GM12872 (cell line): ENCODE measurements around the gene AXIN2.

ENCODE experiments used
- TF ChIP-seq, protein P1 (sequence below): IDR thresholded peaks from 3 replicates; pipeline ENCODE4 v1.5.1; 2011; ENCODE audit warnings: low read depth, mild to moderate bottlenecking, low read length, moderate library complexity; ENCODE audit not compliant: insufficient read depth

The AXIN2 gene

DNA sequence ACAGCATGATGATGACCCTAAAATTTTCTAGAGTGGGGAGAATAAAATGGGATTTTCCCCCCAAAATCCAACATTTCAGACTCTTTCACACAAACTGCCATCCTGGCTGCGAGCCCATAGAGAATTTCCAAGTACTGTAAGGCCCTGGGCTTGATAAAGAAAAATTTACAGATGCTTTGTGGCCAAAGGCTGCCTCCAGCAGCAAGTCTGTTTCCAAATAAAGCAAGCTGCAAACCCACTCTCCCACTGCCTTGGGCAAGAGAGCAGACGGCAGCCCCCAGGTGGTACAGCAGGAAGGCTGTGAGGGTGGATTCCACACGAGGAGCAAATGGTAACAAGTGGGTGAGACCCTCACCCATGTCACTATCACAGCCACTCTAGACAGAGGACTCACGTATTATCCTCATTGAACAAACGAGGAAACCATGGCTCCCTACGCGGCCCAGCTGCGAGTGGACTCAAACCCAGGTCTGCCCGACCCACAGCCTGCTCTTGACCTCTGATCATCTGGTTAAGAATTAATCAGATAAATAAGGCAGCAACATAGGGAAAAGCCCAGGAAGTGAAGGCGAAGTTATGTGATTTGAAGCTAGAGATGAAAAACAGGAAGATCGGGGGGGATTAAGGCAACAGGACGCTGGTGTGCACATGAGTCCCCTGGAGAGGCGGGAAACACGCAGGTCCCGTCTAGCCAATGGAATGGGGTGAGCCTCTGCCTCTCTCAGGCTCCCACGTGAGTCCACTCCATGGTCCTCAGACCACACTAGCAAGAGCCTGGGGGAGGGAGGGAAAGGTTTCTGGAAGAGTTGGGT lies 37.4 kb downstream of the AXIN2 start:
- TF ChIP-seq, protein P1, sequence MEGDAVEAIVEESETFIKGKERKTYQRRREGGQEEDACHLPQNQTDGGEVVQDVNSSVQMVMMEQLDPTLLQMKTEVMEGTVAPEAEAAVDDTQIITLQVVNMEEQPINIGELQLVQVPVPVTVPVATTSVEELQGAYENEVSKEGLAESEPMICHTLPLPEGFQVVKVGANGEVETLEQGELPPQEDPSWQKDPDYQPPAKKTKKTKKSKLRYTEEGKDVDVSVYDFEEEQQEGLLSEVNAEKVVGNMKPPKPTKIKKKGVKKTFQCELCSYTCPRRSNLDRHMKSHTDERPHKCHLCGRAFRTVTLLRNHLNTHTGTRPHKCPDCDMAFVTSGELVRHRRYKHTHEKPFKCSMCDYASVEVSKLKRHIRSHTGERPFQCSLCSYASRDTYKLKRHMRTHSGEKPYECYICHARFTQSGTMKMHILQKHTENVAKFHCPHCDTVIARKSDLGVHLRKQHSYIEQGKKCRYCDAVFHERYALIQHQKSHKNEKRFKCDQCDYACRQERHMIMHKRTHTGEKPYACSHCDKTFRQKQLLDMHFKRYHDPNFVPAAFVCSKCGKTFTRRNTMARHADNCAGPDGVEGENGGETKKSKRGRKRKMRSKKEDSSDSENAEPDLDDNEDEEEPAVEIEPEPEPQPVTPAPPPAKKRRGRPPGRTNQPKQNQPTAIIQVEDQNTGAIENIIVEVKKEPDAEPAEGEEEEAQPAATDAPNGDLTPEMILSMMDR, result no peak

GRCh38 chr17:65523411-65523810 lies 38.0 kb downstream of the AXIN2 start:
- TF ChIP-seq, protein P1, result no peak

DNA sequence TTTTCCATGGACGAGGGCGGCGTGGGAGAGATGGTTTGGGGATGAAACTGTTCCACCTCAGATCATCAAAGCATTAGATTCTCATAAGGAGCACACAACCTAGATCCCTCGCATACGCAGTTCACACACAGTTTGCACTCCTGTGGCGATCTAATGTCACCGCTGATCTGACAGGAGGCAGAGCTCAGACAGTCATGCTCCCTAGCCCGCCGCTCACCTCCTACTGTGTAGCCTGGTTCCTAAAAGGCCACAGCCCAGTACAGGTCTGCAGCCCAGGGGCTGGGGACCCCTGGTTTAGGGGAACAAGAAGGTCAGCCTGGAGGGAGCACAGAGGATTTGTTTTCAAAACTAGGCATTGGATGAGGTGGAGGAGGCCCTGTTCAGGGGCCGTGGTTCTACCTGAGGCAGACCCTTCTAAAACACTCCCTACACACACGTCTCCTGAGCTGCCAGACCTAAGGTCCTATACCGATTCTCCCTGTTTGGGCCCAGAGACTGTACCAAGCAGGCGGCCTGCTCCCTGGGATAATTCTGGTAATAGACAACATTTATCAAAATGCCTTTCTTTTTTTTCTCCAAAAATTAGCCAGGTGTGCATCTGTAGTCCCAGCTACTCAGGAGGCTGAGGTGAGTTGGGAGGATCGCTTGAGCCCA lies 38.6 kb downstream of the AXIN2 start:
- TF ChIP-seq, protein P1, result no peak

DNA sequence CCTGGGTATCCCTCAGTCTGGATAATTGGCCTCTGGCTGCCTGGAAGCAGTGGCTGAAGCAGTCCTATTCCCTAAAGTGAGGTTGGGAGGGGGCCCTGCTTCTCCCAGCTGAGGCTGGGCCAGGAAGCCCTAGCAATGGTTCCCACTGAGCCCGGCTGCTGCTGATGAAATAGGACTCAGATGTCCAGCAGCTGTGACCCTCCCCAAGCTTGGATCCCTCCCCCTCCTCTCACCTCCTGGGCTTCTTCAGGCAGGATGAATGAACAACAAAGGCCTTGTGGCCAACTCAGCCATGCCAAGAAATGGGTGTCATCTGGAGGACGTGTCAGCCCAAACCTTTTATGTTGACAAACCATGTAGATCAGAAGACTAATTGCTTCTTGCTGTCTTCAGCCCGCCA lies 42.0 kb downstream of the AXIN2 start:
- TF ChIP-seq, protein P1, result no peak

- TF ChIP-seq, protein P1, result no peak
Measured at GRCh38 chr17:65518256-65518655, 43.2 kb downstream of the AXIN2 start.

- TF ChIP-seq, protein P1, result no peak
Measured at GRCh38 chr17:65515959-65516948, 45.2 kb downstream of the AXIN2 start.

GRCh38 chr17:65515512-65515911 lies 45.9 kb downstream of the AXIN2 start:
- TF ChIP-seq, protein P1, result no peak
